ENCODE measurements around the gene DCTN1.
"Not testable (repeated sequence)": the region's sequence is repeated elsewhere in the genome, so short reads cannot be mapped to it uniquely, and the experiment has no call there.

The DCTN1 gene

DNA sequence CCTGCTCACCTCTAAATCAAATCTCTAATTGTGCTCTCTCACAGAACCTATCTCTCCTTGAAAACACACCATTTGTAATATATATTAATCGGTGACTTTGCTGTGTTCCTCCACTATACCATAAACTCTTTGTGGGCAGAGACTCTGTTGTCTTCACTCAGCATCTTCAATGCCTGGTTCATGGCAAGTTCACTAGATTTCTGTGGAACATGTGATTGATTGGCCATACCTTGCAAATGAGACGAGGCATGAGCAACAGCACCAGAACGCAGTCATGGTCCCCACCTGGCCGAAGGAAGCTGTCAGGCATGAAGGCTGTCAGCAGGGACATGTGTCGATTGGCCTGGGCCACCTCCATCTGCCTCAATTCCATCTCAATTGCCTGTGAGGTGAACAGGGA lies 11.6 kb downstream of the DCTN1 start:
- DNase-seq: no peak

DNA sequence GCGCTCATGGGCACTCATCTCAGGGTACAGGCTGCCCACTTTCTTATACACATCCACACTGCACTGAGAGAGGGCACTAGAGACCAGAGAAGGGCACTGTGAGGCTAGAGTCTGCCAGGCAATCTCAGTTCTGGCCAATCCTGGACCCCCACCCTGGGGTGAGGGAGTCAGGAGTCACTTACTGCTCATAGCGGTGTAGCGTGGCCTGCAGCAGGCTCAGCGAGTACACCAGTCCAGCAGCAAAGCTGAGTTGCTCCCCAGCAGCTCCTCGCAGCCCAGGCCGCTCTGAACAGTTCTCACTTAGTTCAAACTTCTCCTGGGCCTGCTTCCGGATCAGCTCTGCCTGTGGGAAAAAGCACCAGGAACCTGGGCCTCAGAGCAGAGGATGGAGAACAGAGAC lies 12.3 kb downstream of the DCTN1 start:
- no peak for DNase-seq

DNA sequence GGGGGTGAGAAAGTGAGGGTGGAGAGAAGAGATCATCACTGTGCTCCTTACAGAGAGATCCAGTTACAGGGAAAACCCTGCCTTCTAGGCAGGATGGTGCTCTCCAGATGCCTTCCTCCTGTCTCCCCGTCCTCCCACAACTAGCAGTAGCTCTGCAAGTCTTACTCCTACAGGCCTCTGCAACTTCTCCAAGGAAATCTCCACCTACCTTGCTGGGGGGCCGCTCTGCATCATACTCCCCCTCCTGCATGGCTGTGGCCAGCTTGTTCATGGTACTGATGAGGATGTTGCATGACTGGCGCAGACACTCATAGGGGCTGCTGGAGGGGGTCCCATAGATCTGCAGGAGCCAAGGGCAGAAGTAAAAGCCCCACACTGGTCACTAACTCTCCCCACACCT lies 14.1 kb downstream of the DCTN1 start:
- DNase-seq: no peak

DNA sequence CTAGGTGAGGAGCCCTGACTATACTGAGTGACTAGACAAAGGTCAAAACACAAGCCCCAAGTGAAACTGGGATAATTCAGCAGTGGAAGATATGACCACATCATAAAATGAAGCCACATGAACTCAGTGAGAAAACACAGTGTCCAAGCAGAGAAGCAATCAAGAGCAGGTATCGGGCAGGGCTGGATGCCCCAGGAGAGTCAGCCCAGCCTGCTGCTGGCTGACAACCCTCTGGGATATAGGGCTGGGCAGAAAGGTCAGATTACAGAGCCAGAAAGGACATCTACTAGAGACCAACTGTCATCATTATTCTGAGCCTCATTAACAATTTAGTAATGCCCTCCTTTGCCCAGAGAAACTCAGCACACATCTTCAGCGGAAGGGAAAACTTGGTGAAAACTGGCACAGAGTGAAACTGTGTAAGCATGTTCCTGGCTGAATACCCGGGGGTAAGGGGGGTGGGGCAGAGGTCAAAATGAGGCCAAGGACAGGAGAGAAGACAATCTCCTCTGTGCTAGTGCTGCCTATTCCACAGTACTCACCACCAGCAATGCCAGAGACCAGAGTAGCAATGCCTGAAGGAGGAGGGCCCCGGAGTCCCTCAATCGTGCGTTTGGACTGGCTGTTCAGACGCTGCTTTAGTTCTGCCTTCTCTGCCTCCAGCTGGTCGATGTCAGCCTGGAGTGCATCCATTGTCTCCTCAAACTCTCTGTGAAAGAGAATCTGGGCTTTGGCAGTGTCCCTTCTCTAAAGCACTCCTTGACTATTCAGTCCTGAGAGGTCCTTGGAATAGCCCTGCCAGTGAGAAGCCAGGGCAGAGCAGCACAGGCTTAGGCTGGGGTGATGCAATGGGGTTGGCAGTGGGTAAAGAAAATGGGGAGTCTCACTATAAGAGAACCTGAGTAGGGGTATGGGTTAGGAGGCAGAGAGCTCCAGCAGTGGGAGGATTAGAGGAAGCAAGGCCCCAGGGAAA lies 15.3 kb downstream of the DCTN1 start:
- no peak for DNase-seq

DNA sequence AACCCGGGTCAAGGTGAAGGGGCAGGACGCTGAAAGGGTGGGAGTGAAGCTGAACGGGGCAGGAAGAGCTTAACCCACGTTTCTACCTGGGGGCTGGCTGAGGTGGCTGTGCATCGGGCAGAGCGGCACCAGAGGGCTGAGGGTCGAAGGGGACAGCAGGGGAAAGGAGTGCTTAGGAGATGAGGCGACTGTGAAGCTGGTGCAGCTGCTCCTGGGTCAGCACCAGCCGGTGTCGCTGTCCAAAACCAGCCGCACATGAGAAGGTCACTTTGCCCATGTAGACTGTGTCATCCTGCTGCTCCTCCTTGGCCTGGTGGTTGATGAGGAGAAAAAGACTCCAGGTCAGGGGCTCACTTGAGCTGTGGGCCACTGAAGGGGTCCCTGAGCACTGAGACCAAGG lies 18.8 kb downstream of the DCTN1 start:
- DNase-seq: no peak

DNA sequence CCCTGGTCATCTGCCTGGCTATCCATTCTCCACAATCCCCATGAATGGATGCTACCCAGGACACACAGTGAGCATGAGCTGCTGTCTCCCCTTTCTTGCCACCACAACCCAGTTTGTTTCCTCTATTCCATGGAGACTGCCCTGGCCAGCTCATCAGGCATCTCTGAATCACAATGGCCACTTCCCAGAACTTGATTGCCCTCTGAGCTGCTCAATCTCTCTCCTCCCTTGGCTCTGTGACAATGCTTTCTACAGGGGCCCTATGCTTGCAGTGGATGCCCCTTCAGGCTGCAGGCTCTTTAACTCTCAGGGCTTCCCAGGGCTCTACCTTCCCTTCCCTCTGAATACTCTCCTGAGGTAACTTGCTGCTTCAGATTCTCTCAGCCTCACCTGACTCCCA lies 22.5 kb downstream of the DCTN1 start:
- DNase-seq: no peak

DNA sequence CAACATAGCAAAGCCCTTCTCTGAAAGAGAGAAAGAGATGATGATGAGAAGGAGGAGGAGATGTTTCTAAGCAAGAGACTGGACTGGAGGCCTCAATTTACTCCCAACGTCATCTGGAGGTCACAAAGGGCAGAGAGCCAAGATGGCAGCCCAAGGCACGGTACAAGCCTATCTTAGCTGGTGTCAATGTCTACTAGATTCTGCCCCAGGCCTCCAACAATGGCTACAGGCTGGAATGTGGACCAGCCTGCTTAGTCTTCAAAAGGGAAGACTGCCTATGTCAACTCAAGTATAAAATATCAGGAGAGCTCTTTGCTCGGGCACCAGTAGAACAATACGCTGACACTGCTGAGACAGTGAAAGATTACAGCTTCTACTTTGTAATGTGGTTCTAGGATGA lies 30.2 kb downstream of the DCTN1 start:
- DNase-seq: no peak

DNA sequence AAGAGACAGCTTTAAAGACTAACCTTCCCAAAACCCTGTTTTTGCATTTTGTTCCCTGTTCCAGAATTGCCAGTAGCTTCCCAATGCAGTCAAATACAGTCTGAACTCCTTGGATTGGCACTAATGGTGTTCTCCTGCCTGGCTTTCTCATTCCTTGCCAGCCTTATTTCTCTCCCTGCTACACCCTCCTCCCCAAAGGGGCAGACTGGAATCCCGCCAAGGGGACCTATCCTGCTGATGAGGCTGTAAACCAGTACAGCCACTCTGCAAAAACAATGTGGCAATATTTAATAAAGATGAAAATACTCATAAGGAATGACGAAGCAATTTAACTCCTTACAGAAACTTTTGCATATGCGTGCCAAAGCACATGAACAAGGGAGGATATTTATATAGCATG lies 32.4 kb downstream of the DCTN1 start:
- DNase-seq: no peak

DNA sequence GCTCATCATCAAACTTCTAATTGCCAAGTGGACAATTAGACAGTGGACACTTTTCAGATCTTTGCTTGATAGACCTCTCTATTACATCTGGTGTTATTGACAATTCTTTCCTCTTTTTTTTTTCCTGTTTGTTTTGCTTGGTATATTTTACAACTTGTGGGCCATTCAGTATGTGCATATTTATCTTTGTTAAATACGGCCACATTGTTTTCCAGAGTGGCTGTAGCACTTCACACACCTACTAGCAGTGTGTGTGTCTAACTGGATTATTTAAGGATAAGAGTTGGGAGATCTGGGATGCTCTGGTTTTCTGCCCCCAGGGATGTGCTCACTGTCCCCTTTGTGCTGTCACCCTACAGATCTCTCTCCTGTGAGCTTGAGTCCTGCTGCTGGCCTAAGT lies 32.8 kb downstream of the DCTN1 start:
- no peak for DNase-seq

DNA sequence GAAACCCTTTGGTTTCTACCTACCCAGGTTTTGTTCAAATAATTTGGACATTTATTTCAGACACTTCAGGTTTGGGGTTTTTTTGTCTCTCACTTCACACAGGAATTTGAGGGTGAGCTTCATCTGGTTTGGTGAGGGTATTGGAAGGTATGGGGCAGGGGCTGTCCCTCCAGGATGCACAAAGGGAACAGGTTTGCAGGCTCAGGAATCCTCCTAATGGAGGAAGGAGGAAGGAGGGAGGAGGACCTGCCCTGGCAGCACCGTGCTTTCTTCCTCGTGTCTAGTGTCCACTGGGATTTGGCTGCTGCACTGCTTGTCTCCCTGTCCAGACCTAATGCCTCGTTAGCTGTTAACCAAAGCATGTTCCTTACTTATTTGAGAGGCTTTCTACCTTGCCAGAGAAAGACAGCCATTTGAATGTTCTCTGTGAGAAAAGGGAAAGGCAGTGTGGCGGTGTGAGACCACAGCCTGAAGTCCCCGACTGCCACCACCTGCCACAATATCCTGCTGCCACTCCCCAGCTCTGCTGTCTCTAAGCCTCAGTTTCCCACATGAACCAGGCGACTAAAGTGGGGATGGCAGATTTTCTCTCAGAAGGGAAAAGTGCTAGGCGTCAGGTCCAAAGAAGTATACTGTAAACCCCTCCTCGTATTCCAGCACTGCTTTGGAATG lies 34.7 kb downstream of the DCTN1 start:
- no peak for DNase-seq

DNA sequence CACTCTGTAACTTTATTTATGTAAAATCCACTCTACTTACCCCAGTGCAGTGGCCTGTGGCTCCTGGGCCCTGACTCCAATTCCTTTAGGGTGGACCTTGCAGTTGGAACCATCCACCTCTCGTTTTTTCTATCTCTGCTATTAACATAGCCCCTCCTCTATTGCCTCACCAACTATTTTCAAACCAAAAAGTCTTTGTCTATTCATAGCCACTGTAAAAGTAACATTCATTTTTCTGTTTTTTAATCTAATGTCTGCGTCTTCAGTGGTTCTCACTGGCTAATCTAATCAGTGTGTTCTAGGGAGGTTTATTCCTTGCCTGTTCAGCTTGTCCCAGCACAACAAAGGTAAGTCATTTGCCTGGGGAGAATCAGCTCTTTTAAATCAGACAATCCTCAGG lies 36.8 kb downstream of the DCTN1 start, which contains the start of gene SLC4A5:
TSS of gene SLC4A5 (minus strand) at position 101 of the 400 bp plus-strand sequence. CDS start 28,393 bp downstream, outside the sequence.
- DNase-seq: no peak

DNA sequence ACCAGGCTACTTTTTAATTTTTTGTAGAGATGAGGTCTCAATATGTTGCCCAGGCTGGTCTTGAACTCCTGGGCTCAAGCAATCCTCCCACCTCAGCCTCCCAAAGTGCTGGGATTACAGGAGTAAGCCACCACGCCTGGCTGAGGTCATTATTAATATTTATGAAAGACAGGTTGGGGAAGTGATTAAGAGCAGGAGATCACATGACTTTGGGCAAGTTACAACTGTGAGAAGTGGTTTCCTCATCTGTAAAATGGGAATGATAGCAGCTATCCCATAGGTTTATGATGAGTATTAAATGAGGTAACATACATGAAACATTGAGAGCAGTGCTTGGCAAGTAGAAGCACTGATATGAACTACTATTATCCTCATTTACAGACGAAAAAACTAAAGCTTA lies 43.9 kb downstream of the DCTN1 start:
- not testable (repeated sequence) for DNase-seq

DNA sequence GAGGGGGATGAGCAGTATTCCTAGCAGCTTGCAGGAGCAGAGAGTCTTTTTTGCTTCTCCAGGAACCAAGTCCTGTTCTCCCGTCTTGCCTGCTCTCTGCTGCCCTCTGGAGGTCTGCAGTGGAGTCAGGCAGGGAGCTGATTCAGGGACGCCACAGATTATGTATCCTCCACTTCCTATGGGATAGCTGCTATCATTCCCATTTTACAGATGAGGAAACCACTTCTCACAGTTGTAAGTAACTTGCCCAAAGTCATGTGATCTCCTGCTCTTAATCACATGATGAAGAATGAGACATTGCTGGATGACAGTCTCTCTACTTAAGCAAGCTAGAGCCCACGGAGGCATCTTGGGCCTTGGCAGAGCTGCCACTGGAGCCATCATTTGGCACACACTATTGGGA lies 45.2 kb downstream of the DCTN1 start:
- peak; percentile 87 for DNase-seq

DNA sequence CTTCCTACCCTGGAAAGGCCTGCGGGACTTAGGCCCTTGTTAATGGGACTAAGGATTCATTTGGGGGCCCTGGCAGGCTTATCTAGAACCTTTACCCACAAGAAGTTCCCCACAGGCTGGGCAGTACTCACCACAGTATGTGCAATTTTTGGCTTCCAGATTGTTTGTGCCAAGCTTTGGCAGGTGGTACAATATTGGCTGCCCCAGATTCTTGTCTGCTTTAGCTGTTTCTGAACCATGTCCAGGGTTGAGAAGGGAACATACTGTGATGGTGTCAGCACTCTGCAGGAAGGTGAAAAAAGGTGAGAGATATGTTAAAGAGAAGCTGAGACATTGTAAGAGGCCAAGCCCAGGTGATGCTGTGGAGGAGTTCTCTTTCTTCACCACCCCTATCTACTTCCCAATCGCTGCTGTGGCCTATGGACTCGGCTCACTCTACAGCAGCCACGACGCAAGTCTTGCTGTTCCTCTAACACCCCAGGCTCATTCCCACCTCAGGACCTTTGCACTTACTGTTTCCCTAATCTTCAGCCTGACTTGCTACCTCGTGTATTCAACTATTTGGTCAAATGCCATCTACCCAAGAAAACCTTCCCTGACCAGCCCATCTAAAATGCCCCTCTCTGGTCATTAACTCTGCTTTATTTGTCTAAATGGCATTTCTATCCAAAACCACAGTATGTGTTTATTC lies 46.1 kb downstream of the DCTN1 start:
- no peak for DNase-seq

DNA sequence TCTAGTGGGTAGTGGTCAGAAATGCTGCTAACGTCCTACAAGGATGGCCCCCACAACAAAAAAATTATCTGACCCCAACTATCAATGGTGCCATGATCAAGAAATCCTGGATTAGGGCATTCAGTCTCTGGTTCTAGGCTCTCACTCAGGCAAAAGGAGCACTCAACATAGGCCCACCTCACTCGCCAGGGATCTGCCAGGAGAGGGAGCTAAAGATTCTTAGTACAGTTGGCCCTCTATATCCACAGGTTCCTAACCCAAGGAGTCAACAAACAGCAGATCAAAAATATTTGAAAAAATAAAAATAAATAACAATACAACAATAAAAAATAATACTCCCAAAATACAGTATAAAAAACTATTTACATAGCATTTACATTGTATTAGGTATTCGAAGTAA lies 46.9 kb downstream of the DCTN1 start:
- no peak for DNase-seq

DNA sequence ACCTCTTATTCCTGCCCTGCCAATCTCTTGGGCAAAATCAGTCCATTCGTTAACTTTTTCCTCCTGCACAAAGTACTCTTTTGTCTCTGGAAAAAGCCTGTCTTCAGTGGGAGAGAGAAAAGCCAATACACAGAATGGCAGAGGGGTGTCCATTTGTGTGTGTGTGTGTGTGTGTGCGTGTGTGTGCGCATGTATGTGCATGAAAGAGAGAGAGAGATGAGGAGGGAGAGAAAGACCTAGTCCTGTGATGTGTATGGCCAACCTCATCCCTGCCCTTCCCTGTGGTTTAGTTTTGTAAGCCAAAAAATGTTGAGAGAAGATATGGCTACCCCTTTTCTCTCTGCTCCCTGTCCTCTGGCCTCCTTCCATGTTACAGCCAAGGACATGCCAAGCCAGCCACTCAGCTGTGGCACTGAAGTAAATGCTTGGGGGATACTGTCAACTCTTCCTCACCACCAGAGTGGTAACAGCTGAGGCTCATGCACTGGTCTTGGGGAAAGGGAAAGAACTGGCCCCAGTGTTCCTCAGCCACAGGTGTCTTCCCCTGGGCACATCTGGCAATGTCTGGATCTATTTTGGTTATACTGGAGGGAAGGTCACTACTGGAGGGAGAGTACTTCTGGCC lies 47.4 kb downstream of the DCTN1 start:
- DNase-seq: no peak

DNA sequence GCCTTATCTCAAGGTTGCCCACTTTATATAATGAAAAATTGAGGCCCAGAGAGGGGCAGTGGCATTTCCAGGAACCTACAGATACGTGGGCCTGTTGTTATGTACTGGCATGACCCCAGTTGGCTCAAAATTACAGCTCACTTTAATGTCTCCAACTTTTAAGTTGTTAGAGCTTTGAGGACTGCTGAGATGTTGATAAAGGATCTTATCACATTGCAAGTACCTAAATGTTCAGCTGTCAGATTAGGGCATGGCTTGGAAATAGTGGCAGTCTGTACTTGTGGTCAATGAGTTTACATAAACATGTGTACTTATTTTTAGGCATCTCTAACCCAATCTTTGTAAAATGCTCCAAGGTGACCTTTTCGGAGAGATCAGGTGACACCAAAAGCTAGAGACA lies 51.5 kb downstream of the DCTN1 start:
- no peak for DNase-seq

DNA sequence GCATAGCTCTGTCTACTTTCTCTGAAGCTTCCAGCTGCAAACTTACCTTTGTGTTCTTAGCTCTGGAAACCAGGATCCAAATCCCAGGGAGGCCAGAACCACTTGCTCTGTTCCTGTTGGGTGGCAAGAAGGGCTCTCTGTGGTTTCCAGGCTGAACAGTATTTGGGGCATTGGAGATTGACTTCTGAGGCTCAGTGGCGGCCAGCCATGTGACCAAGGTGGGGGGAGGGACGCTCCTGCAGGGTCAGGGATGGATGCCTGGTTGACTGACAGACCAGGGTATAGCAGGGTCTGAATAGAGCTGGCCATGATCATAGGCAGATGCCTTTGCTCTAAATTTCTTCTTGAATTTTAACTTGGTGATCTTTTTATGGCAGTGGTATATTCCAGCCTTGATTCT lies 52.0 kb downstream of the DCTN1 start:
- DNase-seq: no peak

DNA sequence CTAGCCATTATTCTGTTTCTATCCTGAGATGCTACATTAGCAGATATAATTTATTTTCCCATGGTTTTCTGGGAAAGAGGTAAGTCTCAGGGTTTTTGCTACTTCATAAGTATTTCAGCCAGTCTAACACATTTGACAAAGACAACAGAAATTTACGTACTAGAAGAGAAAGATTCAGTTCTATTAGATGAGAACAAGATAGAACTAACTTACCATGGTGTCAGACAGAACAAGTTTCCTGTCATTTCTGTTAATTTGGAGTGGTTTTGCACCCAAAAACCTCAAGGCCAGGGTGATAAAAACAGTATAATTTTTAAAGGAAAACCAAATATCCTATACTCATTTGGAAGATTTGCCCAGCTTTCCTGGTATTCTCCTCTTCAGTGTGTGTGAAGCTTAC lies 52.5 kb downstream of the DCTN1 start:
- DNase-seq: no peak

DNA sequence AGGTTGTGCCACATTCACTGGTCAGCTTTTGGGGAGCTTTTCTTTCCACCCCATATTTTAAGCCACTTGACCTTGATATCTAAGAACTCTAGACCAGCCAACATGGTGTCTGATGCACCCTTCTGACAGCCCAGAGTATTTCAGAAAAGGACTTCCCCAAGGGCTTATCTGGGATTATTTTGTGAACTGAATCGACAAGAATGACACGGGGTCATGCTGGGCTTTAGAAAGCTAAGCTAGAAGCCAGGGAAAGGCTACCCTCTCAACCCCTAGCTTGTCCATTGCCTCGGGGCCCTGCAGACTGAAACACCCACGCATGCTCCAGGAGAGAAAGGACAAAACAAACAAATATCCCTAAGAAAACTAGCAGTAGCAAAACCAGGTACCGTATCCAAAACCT lies 52.9 kb downstream of the DCTN1 start:
- DNase-seq: no peak

DNA sequence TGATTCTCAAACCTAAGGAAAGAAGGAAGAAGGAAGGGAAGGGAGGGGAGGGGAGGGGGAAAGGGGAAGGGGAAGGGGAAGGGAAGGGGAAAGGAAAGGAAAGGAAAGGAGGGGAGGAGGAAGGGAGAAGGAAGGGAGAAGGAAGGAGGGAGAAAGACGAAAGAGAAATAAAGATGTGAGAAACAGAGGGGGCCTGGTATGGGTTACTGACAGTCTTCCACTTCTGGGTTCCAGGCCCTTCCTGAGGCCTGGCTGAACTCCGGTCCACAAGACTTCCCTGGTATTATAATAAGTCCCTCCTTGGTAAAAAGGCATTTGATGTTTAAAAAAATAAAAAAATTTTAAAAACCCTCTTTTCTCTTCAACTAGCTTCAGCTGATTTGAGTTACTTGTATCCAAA lies 54.3 kb downstream of the DCTN1 start:
- DNase-seq: no peak

DNA sequence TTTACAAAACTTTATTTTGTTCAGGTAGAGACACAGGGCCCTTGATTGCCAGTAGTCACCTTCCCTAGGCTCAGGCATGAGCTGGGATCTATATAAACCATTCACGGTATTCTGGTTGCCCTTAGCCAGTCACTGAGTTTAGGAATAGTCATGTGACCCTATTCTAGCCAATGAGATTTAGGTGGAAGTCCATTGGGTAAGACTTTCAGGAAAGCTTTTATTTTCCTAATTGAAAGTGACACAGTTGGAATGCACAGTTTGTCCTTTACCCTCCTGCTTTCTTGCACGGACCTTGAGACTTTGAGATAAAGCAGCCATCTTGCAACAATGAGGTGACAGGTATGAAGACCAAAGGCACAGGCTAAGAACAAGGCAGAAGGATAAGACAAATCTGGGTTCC lies 58.4 kb downstream of the DCTN1 start:
- DNase-seq: no peak

DNA sequence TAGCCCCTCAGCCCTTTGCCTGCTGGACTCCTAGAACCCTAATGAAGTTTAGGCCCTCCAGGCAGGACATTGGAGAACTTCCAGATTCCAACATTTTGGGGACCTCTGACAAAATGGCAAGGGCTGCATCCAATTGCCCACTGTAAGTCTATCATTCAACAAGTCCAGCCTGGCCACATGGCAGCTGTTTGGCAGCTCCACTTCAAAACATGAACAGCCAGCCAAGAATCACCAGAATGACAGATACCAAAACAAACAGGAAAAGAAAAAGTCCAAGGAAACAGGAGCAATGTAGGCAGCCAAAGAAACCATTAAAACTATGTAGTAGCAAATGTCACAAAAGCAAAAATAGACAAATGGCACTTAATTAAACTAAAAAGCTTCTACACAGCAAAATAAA lies 62.4 kb downstream of the DCTN1 start:
- no peak for DNase-seq

Measured in stimulated activated CD8-positive, alpha-beta memory T cell treated with anti-CD3 and anti-CD28 coated beads, Interleukin-4, amount 100 ng/mL, for 48 hours (primary cell).